HG02840 (cell line): ENCODE measurements around the gene ADCY4.
"Not testable (repeated sequence)": the region's sequence is repeated elsewhere in the genome, so short reads cannot be mapped to it uniquely, and the experiment has no call there.

Source experiments
- ATAC-seq: cut with Tn5 transposase; IDR thresholded peaks from one replicate; pipeline ENCODE4 v1.9.1; 2021; ENCODE audit warnings: mild to moderate bottlenecking, moderate library complexity, moderate number of reproducible peaks; ENCODE audit not compliant: unreplicated experiment, low FRiP score

Gene ADCY4

DNA sequence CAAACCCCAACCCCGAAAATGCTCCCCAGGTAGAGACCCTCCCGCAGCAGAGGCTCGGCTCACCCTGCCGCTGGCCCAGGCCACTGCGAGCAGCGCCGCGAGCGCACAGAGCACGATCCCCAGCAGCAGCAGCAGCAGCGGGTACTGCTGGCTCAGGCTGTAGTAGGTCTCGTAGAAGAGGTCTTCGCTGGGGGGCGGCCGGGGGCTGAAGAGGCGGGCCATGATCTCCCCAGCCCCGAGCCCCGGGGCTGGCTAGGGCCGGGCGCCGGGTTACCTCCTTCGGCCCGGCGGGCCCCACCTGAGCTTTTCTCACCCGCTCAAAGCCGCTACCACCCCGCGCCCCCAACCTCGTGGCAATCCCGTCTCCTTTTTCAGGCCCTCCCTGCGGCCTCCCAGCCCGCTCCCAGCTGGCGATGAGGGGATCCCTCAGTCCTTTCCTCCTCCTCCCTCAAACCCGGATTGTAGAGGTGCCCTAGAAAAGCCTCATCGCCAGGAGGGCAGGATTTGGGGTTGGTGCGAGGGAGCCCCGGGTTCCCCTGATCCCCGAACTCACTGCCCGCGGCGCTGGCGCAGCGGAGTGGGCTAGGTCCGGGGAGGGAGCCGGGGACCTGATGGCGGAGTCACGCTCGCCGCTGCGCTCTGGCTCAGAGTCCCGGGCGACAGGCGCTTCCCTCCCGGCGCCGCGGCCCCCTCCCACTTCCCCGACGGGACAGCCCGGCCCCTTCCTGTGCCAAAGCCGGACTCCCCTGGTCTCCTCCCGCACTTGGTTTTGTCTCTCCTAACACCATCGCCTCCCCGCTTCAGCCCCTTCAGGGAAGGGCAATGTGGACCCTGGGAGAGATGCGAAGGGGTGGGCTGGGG, at the start of gene ADCY4:
Gene ADCY4, minus strand, starts transcription at position 641 of the 861 bp plus-strand sequence. Its CDS starts 419 bp downstream, at position 222.
- no peak for ATAC-seq

DNA sequence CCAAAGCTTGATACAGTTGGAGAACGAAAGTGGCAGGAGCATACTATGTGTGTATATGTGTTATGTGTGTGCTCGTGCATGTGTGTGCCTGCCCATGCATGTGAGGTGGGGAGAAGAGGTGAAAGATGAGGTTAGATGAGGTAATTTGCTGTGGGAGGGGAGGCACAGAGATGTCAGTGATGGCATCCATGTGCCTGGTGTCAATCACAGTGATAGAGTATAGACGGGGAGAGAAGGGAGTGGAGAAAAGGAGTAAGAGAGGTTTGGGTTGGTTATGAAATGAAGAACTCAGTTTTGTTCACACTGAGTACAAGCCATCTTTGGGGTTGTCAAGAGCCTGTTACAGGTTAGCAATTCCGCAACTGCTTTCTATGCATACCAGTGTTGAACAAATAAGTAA, 49.3 kb upstream of the ADCY4 start:
- no peak for ATAC-seq

DNA sequence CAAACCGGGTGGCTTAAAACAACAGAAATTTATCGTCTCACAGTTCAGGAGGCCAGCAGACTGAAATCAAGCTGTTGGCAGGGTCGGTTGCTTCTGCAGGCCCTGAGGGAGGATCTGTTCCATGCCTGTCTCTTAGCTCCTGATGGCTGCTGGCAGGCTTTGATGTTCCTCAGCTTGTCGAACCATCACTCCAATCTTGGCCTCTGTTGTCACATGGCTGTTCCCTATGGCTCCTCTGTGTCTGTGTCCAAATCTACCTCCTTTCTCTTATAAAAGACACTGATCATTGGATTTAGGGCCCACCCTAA, 47.1 kb upstream of the ADCY4 start:
- no peak for ATAC-seq

DNA sequence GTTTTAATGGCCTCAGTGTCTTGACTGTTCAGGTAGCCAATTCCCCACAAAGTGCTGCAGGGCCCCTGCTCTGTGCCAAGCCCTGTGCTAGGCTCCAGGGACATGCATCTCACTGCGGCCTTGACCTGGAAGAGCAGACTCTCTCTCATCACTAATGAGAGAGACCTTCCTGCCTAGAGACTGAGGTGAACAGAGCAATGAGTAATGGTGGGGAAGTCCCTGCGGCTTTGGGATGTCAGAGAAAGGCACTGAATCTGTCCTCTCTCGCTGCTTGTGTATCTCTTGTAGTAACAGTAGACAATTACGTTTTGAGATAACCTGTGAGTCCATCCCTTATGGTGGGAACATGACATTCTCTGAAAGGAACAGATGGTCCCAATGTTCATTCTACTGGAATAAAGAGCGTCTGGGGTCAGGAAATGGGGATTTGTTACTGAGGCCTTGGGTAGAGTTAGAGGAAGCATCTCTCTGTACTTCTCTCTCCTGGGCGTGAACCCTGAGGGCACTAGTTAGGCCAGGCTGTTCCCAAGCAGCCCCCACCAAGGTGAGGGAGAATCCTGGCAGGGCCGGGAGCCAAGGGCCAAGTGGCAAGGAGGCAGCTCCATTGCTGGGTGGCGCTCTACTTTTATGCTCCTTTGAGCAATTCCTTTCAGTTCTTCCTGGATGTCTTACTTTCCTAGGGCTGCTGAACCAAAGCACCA, 46.6 kb upstream of the ADCY4 start:
- ATAC-seq: no peak

DNA sequence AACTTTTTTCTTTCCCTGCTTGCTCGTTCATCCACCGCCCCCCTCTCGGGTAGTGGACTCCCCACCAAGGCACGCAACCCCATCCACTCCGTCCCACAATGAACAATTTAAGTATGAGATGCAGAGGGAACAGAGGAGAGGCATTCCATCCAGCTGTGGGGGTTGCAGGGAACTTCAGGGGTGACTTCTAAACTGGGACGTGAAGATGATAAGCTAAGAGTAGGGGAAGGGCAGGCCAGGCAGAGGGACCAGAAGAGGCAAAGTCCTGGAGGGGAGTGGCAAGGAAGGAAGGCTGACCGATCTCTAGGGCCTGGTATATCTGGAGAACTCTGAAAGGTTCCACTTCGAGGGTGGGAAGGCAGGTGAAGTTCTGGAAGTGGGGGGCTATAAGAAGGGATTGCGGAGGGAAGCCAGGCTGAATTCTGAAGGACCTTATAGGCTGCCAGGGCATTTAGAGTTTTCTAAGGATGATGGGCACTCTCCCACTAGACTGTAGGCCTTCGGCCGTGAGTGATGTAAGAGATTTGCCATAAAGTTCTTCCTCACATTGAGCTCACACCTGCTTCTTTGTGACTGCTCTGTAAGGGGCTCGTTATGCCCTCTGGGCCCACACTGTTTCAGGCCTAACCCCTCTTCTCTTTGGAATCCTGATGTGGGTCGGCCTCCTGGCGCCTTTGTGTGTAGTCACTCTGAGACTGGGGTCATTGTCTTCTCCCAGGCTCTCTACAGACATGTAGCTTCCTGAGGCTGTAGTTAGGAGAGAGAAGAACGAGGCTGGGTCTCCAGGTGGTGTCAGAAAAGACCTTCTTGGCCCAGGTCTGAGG, 45.2 kb upstream of the ADCY4 start:
- ATAC-seq: no peak

DNA sequence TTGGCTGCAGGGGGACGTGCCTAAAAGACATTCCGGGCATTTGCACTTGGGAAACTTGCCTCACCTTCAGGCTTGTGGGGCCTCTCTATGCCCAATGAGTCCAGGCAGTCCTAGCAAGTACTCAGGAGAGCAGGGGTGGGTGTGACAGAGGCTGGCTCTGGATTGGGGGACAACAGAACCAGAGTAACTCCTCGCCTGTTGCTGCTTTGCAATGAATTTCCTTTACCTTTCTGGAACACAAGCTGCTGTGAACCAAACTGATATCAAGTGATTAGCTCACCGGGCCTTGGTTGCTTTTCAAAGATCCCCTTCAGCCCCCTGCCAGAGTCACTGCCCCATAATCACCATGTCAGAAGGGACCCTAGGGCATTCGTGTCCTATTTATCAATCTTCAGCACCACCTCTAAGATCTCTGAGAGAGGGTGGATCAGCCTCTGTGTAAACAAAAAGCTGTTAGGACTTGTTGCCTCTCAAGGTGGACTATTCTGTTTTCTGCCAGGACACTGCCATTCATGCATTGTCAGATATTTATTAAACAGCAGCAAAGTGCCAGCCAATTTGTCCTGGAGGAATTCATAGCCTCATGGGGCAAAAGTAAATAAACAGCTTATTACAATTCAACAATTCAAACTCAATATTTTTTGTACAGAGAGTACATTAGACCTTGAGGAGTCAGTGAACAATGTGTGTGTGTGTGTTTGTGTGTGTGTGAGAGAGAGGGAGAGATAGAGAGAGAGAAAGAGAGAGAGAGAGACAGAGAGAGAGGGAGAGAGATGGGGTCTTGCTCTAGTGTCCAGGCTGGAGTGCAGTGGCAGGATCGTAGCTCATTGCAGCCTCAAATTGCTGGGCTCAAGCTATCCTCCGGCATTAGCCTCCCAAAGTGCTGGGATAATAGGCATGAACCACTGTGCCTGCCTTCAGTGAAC, 44.4 kb upstream of the ADCY4 start:
- no peak for ATAC-seq

DNA sequence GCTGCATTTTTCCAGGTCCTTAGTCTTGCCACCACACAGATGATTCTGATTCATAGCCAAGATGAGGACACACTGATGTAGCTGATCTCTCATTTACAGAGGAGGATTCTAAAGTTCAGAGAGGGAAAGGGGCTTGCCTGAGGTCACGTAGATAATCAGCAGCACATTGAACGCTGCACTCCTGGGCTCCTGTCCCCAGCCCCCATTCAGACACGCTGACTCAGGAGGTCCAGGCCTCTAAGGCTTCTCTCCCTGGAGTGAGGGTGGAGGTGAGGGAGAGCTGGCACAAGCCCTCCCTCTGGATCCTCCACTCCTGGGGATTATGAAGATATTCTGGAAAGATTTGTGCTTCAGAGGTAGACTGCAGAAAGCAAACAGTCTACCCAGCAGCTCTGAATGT, 43.5 kb upstream of the ADCY4 start:
- no peak for ATAC-seq

DNA sequence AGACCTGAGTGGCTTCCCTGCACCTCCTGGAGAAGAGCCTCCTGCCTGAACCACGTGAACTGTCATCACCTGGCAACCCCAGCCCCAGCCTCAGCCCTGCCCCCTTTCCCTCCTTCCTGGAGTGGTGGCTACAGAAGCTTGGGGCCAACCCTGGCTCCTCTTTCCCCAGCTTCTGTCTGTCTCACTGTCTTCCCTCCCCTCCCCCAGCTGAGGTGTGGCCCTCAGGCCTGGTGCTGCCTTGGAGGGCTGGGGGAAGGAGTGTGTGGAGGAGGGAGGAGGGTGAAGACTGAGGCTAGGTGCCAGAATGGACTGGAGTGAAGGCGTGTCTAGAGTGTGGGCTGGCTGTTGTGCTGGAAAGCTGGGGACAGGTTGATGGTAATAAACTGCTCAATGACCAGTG, 42.8 kb upstream of the ADCY4 start:
- no peak for ATAC-seq

DNA sequence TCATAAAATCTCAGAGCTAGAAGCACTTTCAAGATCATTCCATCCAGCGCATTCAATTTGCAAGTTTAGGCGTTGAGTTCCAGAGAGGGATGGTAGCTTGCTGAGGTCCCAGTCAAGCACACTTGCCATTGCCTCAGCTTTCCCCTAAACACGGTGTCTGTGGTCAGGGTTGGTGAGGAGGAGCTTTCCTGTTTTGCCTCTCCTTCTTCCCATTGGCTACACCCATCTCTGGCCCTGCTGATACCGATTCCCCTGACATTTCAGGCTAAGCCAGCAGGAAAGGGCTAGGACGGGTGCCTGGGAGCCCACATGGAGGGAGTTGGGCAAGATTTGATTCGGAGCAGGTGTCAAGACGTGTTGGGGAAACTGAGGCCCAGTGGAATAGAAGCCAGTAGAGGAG, 42.3 kb upstream of the ADCY4 start:
- ATAC-seq: no peak

DNA sequence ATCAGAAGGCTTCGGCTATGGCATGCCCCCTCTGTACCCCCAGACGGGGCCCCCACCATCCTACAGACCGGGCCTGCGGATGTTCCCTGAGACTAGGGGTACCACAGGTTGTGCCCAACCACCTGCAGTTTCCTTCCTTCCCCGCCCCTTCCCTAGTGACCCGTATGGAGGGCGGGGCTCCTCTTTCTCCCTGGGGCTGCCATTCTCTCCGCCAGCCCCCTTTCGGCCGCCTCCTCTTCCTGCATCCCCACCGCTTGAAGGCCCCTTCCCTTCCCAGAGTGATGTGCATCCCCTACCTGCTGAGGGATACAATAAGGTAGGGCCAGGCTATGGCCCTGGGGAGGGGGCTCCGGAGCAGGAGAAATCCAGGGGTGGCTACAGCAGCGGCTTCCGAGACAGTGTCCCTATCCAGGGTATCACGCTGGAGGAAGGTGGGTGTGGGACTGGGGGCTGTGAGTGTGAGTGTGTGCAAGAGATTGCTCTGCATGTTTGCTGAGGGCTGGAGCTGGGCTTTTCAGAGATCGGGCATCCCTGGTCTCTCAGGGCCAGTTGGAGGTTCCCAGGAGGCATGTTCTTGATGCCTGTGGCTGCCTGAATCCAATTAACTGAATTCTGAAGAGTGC, 41.7 kb upstream of the ADCY4 start:
- ATAC-seq: no peak

DNA sequence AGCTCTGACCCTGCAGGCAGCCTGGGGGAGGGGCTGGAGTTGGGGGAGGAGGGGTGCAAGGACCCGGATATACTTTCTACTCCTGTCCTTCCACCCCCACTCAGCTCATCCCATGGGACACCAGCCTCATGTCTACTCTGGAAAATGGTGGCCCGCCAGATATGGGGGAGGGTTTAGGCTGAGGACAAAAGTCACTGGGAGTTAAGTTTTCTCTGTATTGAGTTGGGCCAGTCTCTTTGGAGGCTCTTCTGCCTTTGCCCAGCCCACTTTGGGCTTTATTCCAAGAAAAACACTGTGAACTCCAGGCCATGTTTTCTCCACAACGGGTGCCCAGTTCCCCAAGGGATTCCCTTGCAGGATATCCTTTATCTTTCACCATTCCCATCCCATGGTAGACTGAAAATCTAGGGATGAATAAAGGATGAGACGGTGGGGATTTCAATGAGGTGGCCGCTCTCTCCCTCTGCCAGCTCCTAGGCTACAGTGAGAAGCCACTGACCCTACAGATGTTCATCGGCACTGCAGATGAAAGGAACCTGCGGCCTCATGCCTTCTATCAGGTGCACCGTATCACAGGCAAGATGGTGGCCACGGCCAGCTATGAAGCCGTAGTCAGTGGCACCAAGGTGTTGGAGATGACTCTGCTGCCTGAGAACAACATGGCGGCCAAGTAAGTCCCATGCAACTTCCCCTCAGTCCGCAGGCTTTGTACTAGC, 38.0 kb upstream of the ADCY4 start:
- no peak for ATAC-seq

DNA sequence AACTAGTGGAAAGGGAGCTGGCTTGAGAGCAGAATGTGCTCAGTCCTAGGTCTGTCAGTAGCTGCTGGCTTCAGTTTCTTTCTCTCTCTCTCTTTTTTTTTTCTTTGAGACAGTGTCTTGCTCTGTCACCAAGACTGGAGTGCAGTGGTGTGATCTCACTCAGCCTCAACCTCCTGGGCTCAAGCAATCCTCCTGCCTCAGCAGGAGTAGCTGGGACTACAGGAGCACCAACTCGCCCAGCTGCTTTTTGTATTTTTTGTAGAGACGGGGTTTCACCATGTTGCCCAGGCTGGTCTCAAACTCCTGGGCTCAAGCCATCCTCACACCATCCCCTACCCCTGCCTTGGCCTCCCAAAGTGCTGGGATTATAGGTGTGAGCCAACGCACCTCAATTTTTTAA, 36.7 kb upstream of the ADCY4 start:
- not testable (repeated sequence) for ATAC-seq

DNA sequence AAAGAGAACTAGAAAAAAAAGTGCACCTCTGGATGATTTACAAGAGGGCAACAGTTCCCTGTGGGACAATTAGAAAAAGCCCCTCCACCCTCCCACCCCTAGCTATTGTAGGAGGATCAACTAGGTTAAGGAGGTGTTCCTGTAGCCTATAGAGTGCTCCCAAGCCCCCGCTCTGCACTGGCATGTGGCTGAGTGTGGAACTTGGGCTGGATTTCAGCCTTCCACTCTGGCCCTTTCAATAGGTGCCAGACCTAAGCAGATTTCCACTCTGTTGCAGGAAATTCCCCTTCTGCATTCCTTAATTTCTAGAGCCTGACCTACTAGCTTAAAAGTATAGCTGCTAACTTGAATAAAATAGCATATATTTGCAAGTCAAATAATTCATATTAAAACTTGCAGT, 35.9 kb upstream of the ADCY4 start:
- no peak for ATAC-seq

DNA sequence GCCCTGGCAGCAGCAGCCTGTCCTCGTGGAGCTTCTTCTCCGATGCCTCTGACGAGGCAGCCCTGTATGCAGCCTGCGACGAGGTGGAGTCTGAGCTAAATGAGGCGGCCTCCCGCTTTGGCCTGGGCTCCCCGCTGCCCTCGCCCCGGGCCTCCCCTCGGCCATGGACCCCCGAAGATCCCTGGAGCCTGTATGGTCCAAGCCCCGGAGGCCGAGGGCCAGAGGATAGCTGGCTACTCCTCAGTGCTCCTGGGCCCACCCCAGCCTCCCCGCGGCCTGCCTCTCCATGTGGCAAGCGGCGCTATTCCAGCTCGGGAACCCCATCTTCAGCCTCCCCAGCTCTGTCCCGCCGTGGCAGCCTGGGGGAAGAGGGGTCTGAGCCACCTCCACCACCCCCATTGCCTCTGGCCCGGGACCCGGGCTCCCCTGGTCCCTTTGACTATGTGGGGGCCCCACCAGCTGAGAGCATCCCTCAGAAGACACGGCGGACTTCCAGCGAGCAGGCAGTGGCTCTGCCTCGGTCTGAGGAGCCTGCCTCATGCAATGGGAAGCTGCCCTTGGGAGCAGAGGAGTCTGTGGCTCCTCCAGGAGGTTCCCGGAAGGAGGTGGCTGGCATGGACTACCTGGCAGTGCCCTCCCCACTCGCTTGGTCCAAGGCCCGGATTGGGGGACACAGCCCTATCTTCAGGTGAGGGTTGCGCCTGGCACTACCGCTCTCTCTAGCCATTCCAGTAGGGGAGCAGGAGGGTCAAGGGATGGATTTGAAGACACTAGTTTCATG, 35.2 kb upstream of the ADCY4 start:
- no peak for ATAC-seq

DNA sequence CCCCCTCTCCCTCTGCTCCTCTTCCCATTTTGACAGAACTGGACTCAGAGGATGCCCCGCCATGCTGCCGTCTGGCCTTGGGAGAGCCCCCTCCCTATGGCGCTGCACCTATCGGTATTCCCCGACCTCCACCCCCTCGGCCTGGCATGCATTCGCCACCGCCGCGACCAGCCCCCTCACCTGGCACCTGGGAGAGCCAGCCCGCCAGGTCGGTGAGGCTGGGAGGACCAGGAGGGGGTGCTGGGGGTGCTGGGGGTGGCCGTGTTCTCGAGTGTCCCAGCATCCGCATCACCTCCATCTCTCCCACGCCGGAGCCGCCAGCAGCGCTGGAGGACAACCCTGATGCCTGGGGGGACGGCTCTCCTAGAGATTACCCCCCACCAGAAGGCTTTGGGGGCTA, 34.6 kb upstream of the ADCY4 start:
- ATAC-seq: no peak

DNA sequence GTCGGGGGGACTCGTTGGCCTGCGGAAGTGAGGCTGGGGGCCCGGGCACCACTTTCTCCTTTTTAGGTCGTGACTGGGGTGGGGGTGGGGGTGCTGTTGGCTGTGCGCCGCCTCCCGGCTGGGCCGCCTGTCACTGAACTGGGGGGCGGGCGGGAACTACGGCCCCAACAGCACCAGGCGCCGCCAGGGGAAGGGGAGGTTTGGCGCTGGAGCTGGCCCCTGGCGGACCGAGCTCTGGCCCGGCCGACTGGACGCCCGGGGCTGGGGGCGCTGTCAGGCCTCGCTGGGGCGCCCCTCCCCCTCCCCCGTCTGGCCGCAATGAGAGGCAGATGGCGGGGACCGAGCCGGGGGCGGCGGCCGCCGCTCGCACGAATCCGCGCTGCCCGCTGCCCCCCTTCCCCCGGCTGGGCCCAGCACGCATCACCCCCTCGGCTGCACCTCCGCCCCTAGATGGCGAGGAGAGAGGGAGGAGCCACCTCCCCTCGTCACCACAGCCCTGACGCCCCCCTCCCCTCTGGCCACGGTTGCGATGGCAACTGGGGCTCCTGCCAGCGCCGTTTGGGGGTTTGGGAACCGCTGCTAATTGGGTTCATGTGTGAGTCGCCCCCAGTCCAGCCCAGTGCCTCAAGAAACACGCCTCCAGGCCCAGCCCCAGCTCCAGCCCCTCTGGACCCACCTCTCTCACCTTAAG, 33.8 kb upstream of the ADCY4 start:
- no peak for ATAC-seq

DNA sequence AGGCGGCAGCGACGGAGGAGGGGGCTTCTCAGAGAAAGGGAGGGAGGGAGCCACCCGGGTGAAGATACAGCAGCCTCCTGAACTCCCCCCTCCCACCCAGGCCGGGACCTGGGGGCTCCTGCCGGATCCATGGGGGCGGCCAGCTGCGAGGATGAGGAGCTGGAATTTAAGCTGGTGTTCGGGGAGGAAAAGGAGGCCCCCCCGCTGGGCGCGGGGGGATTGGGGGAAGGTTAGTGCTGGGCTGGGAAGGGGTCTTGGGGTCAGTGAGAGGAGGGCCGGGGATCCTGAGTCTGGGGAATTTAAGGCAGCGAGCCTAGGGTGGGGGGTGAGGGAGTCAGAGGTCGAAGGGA, 33.3 kb upstream of the ADCY4 start:
- no peak for ATAC-seq
